ENCODE measurements around the gene KCNMA1.

DNA sequence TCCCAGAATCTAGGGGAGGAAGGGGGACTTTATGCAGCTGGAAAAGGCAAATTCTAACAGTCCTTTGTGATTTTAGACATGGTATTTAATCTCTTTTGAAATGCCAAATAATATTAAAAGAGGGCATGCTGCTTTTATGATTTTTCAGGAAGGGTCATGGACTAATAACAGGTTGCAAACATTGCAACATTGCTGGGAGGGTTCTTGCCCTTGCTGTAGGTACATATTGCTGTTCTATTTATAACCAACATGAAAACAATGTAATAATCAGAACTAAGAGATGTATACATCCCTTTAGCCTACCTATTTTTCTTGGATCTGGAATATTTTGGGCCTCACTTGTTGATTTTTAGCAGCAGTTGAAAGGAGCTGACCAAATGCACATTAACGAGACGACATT is 411.6 kb downstream of the KCNMA1 start:
- TF ChIP-seq, protein P1, sequence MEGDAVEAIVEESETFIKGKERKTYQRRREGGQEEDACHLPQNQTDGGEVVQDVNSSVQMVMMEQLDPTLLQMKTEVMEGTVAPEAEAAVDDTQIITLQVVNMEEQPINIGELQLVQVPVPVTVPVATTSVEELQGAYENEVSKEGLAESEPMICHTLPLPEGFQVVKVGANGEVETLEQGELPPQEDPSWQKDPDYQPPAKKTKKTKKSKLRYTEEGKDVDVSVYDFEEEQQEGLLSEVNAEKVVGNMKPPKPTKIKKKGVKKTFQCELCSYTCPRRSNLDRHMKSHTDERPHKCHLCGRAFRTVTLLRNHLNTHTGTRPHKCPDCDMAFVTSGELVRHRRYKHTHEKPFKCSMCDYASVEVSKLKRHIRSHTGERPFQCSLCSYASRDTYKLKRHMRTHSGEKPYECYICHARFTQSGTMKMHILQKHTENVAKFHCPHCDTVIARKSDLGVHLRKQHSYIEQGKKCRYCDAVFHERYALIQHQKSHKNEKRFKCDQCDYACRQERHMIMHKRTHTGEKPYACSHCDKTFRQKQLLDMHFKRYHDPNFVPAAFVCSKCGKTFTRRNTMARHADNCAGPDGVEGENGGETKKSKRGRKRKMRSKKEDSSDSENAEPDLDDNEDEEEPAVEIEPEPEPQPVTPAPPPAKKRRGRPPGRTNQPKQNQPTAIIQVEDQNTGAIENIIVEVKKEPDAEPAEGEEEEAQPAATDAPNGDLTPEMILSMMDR (IDR thresholded peaks at IDR 0.05; ENCODE audit: insufficient read depth, low read length, poor library complexity, severe bottlenecking), result no peak
- no peak for TF ChIP-seq EZH2phosphoT487 (conservative IDR thresholded peaks at IDR 0.05; ENCODE audit: low read length)

Data from SU-DHL-6 (cell line).